ENCODE measurements around the gene BMP5. TPM values are rescaled to one million over a fixed set of nuclear protein-coding genes. Genes with fewer than 3 reads are reported as not detected.

BMP5 gene
- polyA plus RNA-seq, 1 donor (not counting 4 experiments of a cell fraction or from before 2014, with no cell fraction given): not detected

GRCh38 chr6:55868771-55869479 lies 6.5 kb downstream of the BMP5 start:
- Histone ChIP-seq H3K36me3 (ENCODE audit: control insufficient read depth in 2 of 2, extremely low read depth in 1 of 2, insufficient read depth in 2 of 2, low read length in 2 of 2) (no peaks in the 10 kb centered on the region), H3K79me2 (ENCODE audit: control insufficient read depth, insufficient read depth, low read length) (no peaks in the 10 kb centered on the region), H3K4me3 (ENCODE audit: control insufficient read depth in 2 of 3, extremely low read depth in 1 of 3, insufficient read depth in 2 of 3, low read depth in 1 of 3, low read length in 3 of 3) (no peak overlapping the region), H4K20me1 (ENCODE audit: control insufficient read depth, extremely low read depth, insufficient read depth, low read length) (no peaks in the 10 kb centered on the region), H3K4me1 (ENCODE audit: control insufficient read depth, extremely low read depth, insufficient read depth, low read length) (peaks cover 46% of the 10 kb centered on the region), H3K27ac (ENCODE audit: control insufficient read depth, insufficient read depth, low read length) (peak overlapping the region; percentile 75), H3K9ac (ENCODE audit: control insufficient read depth, extremely low read depth, insufficient read depth, low read length) (peak overlapping the region; percentile 33), H3K27me3 (ENCODE audit: control insufficient read depth, extremely low read depth, insufficient read depth, low read length) (no peaks in the 10 kb centered on the region), H3K9me1 (ENCODE audit: control insufficient read depth, extremely low read depth, insufficient read depth, low read length) (no peaks in the 10 kb centered on the region), H2AFZ (ENCODE audit: control insufficient read depth, low read length) (no peak overlapping the region), H3K4me2 (ENCODE audit: control insufficient read depth, extremely low read depth, insufficient read depth, low read depth, low read length) (peak overlapping the region; percentile 60), H3K9me3 (ENCODE audit: control insufficient read depth, low read depth, low read length) (no peaks in the 10 kb centered on the region)
- peak; percentile 85 for DNase-seq (ENCODE audit: low read depth, low spot score)
- dilution Hi-C loops (cut with MboI; ENCODE audit: extremely low pct_ligation_motif_present, low sequenced_read_pairs): no loop called here
- FAIRE-seq: peak; percentile 92
- TF ChIP-seq EZH2 (IDR thresholded peaks at IDR 0.05; ENCODE audit: low read length) (no peak), CTCF (optimal IDR thresholded peaks at IDR 0.05 in 1 of 3, IDR thresholded peaks at IDR 0.05 in 1 of 3, conservative IDR thresholded peaks at IDR 0.05 in 1 of 3; ENCODE audit: extremely low read depth in 1 of 3, insufficient read depth in 2 of 3, low read length in 3 of 3) (no peak)

GRCh38 chr6:55868176-55868575 lies 7.2 kb downstream of the BMP5 start:
- Histone ChIP-seq H3K4me2 (ENCODE audit: control insufficient read depth, extremely low read depth, insufficient read depth, low read depth, low read length) (no peak overlapping the region), H3K27ac (ENCODE audit: control insufficient read depth, insufficient read depth, low read length) (peak overlapping the region; percentile 75), H3K4me1 (ENCODE audit: control insufficient read depth, extremely low read depth, insufficient read depth, low read length) (peaks cover 46% of the 10 kb centered on the region)

More at GRCh38 chr6:55868176-55868575, 7.2 kb downstream of the BMP5 start:
- peak overlapping the region; percentile 33 for H3K9ac ChIP-seq (ENCODE audit: control insufficient read depth, extremely low read depth, insufficient read depth, low read length)
- no peak overlapping the region for H2AFZ ChIP-seq (ENCODE audit: control insufficient read depth, low read length)
- H3K9me1 ChIP-seq (ENCODE audit: control insufficient read depth, extremely low read depth, insufficient read depth, low read length): no peaks in the 10 kb centered on the region
- dilution Hi-C loops (cut with MboI; ENCODE audit: extremely low pct_ligation_motif_present, low sequenced_read_pairs): no loop called here
- no peak overlapping the region for H3K4me3 ChIP-seq (ENCODE audit: control insufficient read depth in 2 of 3, extremely low read depth in 1 of 3, insufficient read depth in 2 of 3, low read depth in 1 of 3, low read length in 3 of 3)
- TF ChIP-seq CTCF (optimal IDR thresholded peaks at IDR 0.05 in 1 of 3, IDR thresholded peaks at IDR 0.05 in 1 of 3, conservative IDR thresholded peaks at IDR 0.05 in 1 of 3; ENCODE audit: extremely low read depth in 1 of 3, insufficient read depth in 2 of 3, low read length in 3 of 3): no peak
- TF ChIP-seq EZH2 (IDR thresholded peaks at IDR 0.05; ENCODE audit: low read length): no peak
- H3K79me2 ChIP-seq (ENCODE audit: control insufficient read depth, insufficient read depth, low read length): no peaks in the 10 kb centered on the region
- H3K27me3 ChIP-seq (ENCODE audit: control insufficient read depth, extremely low read depth, insufficient read depth, low read length): no peaks in the 10 kb centered on the region
- no peaks in the 10 kb centered on the region for H3K36me3 ChIP-seq (ENCODE audit: control insufficient read depth in 2 of 2, extremely low read depth in 1 of 2, insufficient read depth in 2 of 2, low read length in 2 of 2)
- DNase-seq (ENCODE audit: low read depth, low spot score) (no peak), FAIRE-seq (no peak)
- no peaks in the 10 kb centered on the region for H3K9me3 ChIP-seq (ENCODE audit: control insufficient read depth, low read depth, low read length)
- H4K20me1 ChIP-seq (ENCODE audit: control insufficient read depth, extremely low read depth, insufficient read depth, low read length): no peaks in the 10 kb centered on the region

Measured in keratinocyte (primary cell).